BJ (cell line): Measurements from ENCODE around the gene VANGL1. TPM values are rescaled to one million over a fixed set of nuclear protein-coding genes. Genes with fewer than 3 reads are reported as not detected.

Source experiments
- CTCF ChIA-PET: fragments of 350-600 bp; formaldehyde crosslinking; extraction: SDS; loops from one replicate; lab custom pipeline; 2021; ENCODE audit warnings: antibody characterized with exemption, inconsistent platforms; lab: Yijun Ruan, JAX
- POLR2A ChIA-PET: fragments of 300-600 bp; sonication (Branson Sonifier 250); formaldehyde crosslinking; extraction: SDS; loops from one replicate; lab custom pipeline; 2021; ENCODE audit warnings: antibody characterized with exemption; lab: Charles Lee
- DNase-seq: peaks from one replicate; pipeline ENCODE4 v3.0.0-alpha.2; 2011; ENCODE audit warnings: low read depth
- H3K27me3 ChIP-seq: 2 replicates; pipeline ENCODE4 v1.6.0; 2011; ENCODE audit warnings: low read length; ENCODE audit not compliant: control insufficient read depth, insufficient read depth
- H3K36me3 ChIP-seq: 2 replicates; pipeline ENCODE4 v1.5.1; 2011; ENCODE audit warnings: low read length; ENCODE audit not compliant: control insufficient read depth, insufficient read depth
- H3K4me3 ChIP-seq: 2 replicates; pipeline ENCODE4 v1.5.1; 2011; ENCODE audit warnings: low read depth, mild to moderate bottlenecking, control low read depth, low read length
- polyA plus RNA-seq: library from polyadenylated mRNA; depleted of rRNA; stranded (reverse); fragments of >200 nt; gene quantifications from 2 replicates; pipeline ENCODE4 v1.2.3, GENCODE V29; 2011
- TF ChIP-seq, protein P1 (sequence below): IDR thresholded peaks from 2 replicates; pipeline ENCODE4 v1.5.1; 2011; ENCODE audit warnings: low read depth, mild to moderate bottlenecking, control low read depth, inconsistent platforms, low read length, moderate library complexity; ENCODE audit not compliant: insufficient read depth

Gene VANGL1
- polyA plus RNA-seq, 1 experiment, result 11.6 TPM

DNA sequence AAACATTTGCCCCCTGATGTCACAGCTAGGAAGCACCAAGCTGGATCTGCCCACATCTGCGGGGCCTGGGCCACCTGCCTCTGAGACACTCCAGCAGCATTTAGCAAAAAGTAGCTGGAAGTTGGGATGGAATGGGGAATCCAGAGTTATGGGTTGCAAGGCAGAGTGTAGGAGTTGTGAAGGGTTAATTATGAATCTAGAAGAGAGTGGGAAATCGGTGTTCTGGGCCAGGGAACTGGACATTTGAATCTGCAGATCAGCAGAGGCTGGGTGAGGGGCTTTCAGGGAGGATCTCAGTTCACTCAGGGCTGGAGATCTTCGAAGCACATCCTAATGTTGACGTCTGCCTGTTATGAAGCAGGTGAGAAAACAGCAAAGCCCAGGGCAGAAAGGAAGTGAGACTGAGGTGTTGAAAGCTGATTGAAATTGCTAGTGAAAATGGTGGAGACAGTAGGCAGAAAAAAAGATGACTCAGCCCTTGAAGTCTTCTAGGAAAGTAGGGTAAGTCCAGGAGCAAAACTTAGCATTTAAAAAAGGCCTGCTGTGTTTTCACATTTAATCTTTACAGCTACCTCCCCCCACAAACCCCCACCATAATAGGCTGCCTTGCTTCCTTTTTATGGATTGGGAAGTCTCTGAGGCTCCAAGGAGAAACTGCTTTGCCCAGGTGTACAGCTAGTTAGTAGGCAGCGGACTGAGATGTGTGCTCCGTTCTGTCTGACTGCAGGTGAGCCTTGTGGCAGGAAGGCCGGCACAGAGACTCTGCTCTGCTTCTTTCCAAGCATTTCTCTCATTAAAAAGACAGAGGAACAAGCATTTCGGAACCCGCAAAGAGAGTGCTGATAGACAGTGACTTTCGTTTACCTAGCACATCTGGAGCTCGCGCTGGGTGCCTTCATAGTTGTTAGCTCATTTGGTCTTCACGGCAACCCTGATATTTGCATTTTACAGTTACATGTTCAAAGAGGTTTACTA, 7.2 kb downstream of the VANGL1 start:
- POLR2A ChIA-PET, result no interaction called here
- no peak for DNase-seq
- no peak overlapping the region for H3K4me3 ChIP-seq
- H3K36me3 ChIP-seq, result peaks cover 3% of the 10 kb centered on the region
- no peaks in the 10 kb centered on the region for H3K27me3 ChIP-seq
- TF ChIP-seq, protein P1, sequence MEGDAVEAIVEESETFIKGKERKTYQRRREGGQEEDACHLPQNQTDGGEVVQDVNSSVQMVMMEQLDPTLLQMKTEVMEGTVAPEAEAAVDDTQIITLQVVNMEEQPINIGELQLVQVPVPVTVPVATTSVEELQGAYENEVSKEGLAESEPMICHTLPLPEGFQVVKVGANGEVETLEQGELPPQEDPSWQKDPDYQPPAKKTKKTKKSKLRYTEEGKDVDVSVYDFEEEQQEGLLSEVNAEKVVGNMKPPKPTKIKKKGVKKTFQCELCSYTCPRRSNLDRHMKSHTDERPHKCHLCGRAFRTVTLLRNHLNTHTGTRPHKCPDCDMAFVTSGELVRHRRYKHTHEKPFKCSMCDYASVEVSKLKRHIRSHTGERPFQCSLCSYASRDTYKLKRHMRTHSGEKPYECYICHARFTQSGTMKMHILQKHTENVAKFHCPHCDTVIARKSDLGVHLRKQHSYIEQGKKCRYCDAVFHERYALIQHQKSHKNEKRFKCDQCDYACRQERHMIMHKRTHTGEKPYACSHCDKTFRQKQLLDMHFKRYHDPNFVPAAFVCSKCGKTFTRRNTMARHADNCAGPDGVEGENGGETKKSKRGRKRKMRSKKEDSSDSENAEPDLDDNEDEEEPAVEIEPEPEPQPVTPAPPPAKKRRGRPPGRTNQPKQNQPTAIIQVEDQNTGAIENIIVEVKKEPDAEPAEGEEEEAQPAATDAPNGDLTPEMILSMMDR, result no peak
- CTCF ChIA-PET, result interaction anchor here (0.7 to 1.4 kb wide), 4 partner anchors 25 to 58 kb away, joined by 3 to 4 read pairs (median 4); no protein-coding TSS in a partner anchor

GRCh38 chr1:115649964-115650363, 8.2 kb downstream of the VANGL1 start:
- CTCF ChIA-PET, result interaction anchor here (1.1 to 1.4 kb wide), 2 partner anchors 24 to 57 kb away, joined by 4 read pairs; no protein-coding TSS in a partner anchor
- Histone ChIP-seq H3K4me3 (no peak overlapping the region), H3K27me3 (no peaks in the 10 kb centered on the region), H3K36me3 (peaks cover 3% of the 10 kb centered on the region)
- TF ChIP-seq, protein P1, result no peak
- no peak for DNase-seq
- POLR2A ChIA-PET, result no interaction called here

DNA sequence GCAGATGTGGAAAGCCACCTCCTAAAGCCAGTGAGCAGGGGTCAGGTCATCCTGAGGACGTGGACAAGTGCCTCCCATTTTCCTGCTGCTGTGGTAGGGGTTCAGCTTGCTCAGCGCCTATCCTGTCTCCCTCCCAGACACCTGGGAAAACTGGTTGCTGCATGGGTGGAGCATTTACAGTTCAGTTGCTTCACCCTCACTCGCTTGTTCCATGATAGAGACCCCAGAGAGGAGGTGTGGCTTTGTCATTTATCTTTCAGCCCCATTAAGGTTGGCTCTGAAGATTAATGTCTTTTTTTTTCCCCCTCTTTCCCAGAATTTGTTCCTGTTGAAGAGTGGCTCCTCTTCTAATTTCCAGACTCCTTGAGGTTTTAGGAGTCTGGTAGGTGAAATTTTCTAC, 9.2 kb downstream of the VANGL1 start:
- no peak for DNase-seq
- ChIA-PET POLR2A (no interaction called here), CTCF (no interaction called here)
- Histone ChIP-seq H3K4me3 (no peak overlapping the region), H3K27me3 (no peaks in the 10 kb centered on the region), H3K36me3 (peaks cover 3% of the 10 kb centered on the region)
- TF ChIP-seq, protein P1, result no peak

GRCh38 chr1:115651391-115651790, 9.6 kb downstream of the VANGL1 start:
- TF ChIP-seq, protein P1, result no peak
- peaks cover 3% of the 10 kb centered on the region for H3K36me3 ChIP-seq
- CTCF ChIA-PET, result no interaction called here
- no peak overlapping the region for H3K4me3 ChIP-seq
- POLR2A ChIA-PET, result no interaction called here
- no peak for DNase-seq
- no peaks in the 10 kb centered on the region for H3K27me3 ChIP-seq

DNA sequence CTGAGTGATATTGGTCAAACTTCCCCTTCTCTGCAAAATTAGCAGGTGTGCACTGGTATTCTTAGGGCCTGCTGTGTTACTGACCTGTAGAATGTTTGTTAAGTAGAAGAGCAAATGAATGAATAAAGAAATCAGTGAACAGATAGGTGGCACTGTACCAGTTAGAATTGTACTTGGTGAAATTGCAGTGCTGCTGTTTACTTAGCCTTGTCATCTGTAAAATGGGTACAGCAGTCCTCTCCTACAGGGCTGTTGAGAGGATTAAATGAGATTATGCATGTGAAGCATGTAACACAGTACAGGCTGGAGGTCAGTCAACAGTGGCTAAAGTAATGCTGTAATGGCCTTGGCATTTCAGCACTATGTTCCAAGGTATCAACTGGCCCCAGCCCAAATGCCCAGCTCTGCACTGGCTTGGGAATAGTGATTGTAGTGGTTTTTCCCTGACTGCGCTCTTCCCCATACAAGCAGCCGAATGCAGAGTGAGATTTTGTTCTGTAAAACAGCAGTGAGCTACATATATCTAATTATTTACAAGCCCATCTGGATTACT, 10.5 kb downstream of the VANGL1 start:
- CTCF ChIA-PET, result no interaction called here
- H3K36me3 ChIP-seq, result peaks cover 3% of the 10 kb centered on the region
- POLR2A ChIA-PET, result no interaction called here
- TF ChIP-seq, protein P1, result no peak
- no peak overlapping the region for H3K4me3 ChIP-seq
- no peaks in the 10 kb centered on the region for H3K27me3 ChIP-seq
- no peak for DNase-seq
